HepG2 (cell line): Measurements from ENCODE around the gene ANLN. TPM values are rescaled to one million over a fixed set of nuclear protein-coding genes. Genes with fewer than 3 reads are reported as not detected.

Source experiments
- BHLHE40 ChIP-seq: IDR thresholded peaks from 2 replicates; pipeline ENCODE4 v1.6.1; 2011; ENCODE audit warnings: low read length, improper control_type of control experiment
- BORCS8-MEF2B ChIP-seq: sonication (generic); formaldehyde crosslinking; IDR thresholded peaks from 2 replicates; pipeline ENCODE4 v1.8.0; 2022; ENCODE audit warnings: mild to moderate bottlenecking, missing genetic modification reagents
- FOSL1 ChIP-seq: sonication (generic); formaldehyde crosslinking; IDR thresholded peaks from 2 replicates; pipeline ENCODE4 v1.9.0; 2021; ENCODE audit warnings: missing genetic modification reagents, borderline replicate concordance
- GABPB1 ChIP-seq: IDR thresholded peaks from 2 replicates; pipeline ENCODE4 v1.6.1; 2016; ENCODE audit warnings: mild to moderate bottlenecking, missing genetic modification reagents, moderate library complexity, missing compliant biosample characterization
- KMT2B ChIP-seq: IDR thresholded peaks from 2 replicates; pipeline ENCODE4 v1.6.1; 2016; ENCODE audit warnings: missing genetic modification reagents, missing compliant biosample characterization
- MIER2 ChIP-seq: IDR thresholded peaks from 2 replicates; pipeline ENCODE4 v1.6.1; 2016; ENCODE audit warnings: missing biosample characterization, missing genetic modification reagents
- SNAI1 ChIP-seq: sonication (generic); formaldehyde crosslinking; IDR thresholded peaks from 2 replicates; pipeline ENCODE4 v1.5.0; 2020; ENCODE audit warnings: mild to moderate bottlenecking, missing genetic modification reagents, borderline replicate concordance
- ZNF136 ChIP-seq: sonication (generic); formaldehyde crosslinking; IDR thresholded peaks from 2 replicates; pipeline ENCODE4 v1.8.1; 2022; ENCODE audit warnings: low read depth, mild to moderate bottlenecking, moderate library complexity, missing genetic modification reagents
- ZNF567 ChIP-seq: sonication (generic); formaldehyde crosslinking; IDR thresholded peaks from 2 replicates; pipeline ENCODE4 v1.8.1; 2023; ENCODE audit warnings: mild to moderate bottlenecking, missing genetic modification reagents, borderline replicate concordance
- ZNF670 ChIP-seq: sonication (generic); formaldehyde crosslinking; IDR thresholded peaks from 2 replicates; pipeline ENCODE4 v1.8.0; 2022; ENCODE audit warnings: mild to moderate bottlenecking, missing genetic modification reagents, borderline replicate concordance
- polyA plus RNA-seq, 8 experiments: library from polyadenylated mRNA; depleted of rRNA in 3 of 8; stranded (reverse) in 7 of 8; unstranded in 1 of 8; fragments of >200 nt; fragmentation: Illumina TruSeq in 4 of 8; extraction: Trizol in 4 of 8; gene quantifications; 2 replicates each; pipeline versions ENCODE4 v1.2.1 to v1.2.3, GENCODE V29; 2011 to 2016; ENCODE audit warnings: low read depth in 4 of 8, missing spikeins in 1 of 8, mixed read lengths in 1 of 8; ENCODE audit not compliant: insufficient read depth in 1 of 8
- total RNA-seq, 5 experiments: library from RNA; depleted of rRNA; stranded (reverse); fragments of >200 nt; fragmentation: Illumina TruSeq; extraction: Trizol; gene quantifications; 2 replicates each; pipeline ENCODE4 v1.2.3, GENCODE V29; 2016; ENCODE audit warnings: low read depth in 1 of 5
- TF ChIP-seq, protein P1 (sequence below): sonication (generic); formaldehyde crosslinking; IDR thresholded peaks from 2 replicates; pipeline ENCODE4 v1.8.1; 2022; ENCODE audit warnings: mild to moderate bottlenecking, missing genetic modification reagents
- TF ChIP-seq, protein P2 (sequence below): fragments of 450-650 bp; IDR thresholded peaks from 2 replicates; pipeline ENCODE4 v1.6.1; 2017; ENCODE audit warnings: mild to moderate bottlenecking
- TF ChIP-seq, protein P3 (sequence below): sonication (generic); formaldehyde crosslinking; IDR thresholded peaks from 2 replicates; pipeline ENCODE4 v1.5.0; 2020; ENCODE audit warnings: missing genetic modification reagents, mild to moderate bottlenecking, borderline replicate concordance
- TF ChIP-seq, protein P4 (sequence below): sonication (generic); formaldehyde crosslinking; IDR thresholded peaks from 2 replicates; pipeline ENCODE4 v1.4.0; 2020; ENCODE audit warnings: missing genetic modification reagents, borderline replicate concordance
- TF ChIP-seq, protein P5 (sequence below): sonication (generic); formaldehyde crosslinking; IDR thresholded peaks from 2 replicates; pipeline ENCODE4 v1.8.1; 2023; ENCODE audit warnings: mild to moderate bottlenecking, missing genetic modification reagents

Gene ANLN
- total and polyA plus RNA-seq, 2 of the 13 experiments (the other 11 are each of a cell fraction or from before 2014, with no cell fraction given) = 20.0 to 72.0 TPM

DNA sequence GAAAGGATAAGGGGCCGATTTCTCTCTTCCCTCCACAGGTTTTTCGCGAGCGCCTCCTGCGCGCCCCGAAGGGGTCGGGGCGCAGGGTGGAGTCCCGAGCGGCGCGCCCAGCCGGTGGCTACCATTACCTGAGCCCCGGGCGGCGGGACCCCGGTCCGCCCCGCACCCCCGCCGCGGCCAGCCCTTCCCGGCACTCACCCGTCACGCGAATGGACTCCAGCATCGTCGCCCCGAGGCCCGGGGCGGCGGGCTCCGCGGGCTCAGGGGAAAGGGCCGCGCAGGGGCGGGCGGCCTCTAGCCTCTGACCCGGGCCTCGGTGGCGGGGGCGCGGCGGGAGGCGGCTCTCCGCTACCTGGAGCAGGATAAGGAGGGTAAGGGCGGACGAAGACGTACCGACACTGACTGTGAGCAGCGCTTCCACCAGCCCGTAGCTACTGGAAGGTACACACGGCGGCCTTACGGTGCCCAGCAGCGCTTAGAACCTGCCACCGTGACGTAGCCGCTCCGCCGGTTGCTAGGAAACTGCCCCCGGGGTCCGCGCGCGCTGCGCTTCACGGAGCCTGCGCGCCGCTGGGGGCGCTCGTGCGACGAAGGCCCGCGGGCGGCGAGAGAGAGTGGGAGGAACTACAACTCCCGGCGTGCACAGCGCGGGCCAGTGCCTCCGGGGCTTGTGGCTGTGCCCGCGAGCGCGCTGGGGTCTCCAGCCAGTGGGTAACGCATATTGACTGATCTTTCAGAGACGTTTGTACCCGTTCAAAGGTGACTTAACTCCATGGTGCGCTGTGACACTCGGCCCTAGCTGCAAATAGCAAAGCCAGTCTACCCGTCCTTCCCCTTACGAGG, 22.7 kb upstream of the ANLN start (continued):
- TF ChIP-seq, protein P1, sequence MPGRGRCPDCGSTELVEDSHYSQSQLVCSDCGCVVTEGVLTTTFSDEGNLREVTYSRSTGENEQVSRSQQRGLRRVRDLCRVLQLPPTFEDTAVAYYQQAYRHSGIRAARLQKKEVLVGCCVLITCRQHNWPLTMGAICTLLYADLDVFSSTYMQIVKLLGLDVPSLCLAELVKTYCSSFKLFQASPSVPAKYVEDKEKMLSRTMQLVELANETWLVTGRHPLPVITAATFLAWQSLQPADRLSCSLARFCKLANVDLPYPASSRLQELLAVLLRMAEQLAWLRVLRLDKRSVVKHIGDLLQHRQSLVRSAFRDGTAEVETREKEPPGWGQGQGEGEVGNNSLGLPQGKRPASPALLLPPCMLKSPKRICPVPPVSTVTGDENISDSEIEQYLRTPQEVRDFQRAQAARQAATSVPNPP (CRISPR knock-in tag) = peak; percentile 84
- no peak for TF ChIP-seq MIER2 (CRISPR knock-in tag)
- peak; percentile 63; the same call in 1 of the 2 replicates for TF ChIP-seq ZNF567
- peak; percentile 84 for TF ChIP-seq ZNF670
- no peak; the same call in 1 of the 2 replicates for TF ChIP-seq BHLHE40
- TF ChIP-seq BORCS8-MEF2B (CRISPR knock-in tag) = peak; percentile 89
- TF ChIP-seq, protein P2, sequence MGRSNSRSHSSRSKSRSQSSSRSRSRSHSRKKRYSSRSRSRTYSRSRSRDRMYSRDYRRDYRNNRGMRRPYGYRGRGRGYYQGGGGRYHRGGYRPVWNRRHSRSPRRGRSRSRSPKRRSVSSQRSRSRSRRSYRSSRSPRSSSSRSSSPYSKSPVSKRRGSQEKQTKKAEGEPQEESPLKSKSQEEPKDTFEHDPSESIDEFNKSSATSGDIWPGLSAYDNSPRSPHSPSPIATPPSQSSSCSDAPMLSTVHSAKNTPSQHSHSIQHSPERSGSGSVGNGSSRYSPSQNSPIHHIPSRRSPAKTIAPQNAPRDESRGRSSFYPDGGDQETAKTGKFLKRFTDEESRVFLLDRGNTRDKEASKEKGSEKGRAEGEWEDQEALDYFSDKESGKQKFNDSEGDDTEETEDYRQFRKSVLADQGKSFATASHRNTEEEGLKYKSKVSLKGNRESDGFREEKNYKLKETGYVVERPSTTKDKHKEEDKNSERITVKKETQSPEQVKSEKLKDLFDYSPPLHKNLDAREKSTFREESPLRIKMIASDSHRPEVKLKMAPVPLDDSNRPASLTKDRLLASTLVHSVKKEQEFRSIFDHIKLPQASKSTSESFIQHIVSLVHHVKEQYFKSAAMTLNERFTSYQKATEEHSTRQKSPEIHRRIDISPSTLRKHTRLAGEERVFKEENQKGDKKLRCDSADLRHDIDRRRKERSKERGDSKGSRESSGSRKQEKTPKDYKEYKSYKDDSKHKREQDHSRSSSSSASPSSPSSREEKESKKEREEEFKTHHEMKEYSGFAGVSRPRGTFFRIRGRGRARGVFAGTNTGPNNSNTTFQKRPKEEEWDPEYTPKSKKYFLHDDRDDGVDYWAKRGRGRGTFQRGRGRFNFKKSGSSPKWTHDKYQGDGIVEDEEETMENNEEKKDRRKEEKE = no peak
- TF ChIP-seq, protein P3, sequence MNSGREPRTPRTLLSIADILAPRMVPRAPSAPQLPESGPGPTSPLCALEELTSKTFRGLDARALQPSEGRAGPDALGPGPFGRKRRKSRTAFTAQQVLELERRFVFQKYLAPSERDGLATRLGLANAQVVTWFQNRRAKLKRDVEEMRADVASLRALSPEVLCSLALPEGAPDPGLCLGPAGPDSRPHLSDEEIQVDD = no peak
- TF ChIP-seq FOSL1 (CRISPR knock-in tag) = no peak
- TF ChIP-seq SNAI1 = no peak
- TF ChIP-seq, protein P4, sequence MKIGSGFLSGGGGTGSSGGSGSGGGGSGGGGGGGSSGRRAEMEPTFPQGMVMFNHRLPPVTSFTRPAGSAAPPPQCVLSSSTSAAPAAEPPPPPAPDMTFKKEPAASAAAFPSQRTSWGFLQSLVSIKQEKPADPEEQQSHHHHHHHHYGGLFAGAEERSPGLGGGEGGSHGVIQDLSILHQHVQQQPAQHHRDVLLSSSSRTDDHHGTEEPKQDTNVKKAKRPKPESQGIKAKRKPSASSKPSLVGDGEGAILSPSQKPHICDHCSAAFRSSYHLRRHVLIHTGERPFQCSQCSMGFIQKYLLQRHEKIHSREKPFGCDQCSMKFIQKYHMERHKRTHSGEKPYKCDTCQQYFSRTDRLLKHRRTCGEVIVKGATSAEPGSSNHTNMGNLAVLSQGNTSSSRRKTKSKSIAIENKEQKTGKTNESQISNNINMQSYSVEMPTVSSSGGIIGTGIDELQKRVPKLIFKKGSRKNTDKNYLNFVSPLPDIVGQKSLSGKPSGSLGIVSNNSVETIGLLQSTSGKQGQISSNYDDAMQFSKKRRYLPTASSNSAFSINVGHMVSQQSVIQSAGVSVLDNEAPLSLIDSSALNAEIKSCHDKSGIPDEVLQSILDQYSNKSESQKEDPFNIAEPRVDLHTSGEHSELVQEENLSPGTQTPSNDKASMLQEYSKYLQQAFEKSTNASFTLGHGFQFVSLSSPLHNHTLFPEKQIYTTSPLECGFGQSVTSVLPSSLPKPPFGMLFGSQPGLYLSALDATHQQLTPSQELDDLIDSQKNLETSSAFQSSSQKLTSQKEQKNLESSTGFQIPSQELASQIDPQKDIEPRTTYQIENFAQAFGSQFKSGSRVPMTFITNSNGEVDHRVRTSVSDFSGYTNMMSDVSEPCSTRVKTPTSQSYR (CRISPR knock-in tag) = no peak
- peak; percentile 35; the same call in 1 of the 2 replicates for TF ChIP-seq ZNF136 (CRISPR knock-in tag)
- TF ChIP-seq, protein P5, sequence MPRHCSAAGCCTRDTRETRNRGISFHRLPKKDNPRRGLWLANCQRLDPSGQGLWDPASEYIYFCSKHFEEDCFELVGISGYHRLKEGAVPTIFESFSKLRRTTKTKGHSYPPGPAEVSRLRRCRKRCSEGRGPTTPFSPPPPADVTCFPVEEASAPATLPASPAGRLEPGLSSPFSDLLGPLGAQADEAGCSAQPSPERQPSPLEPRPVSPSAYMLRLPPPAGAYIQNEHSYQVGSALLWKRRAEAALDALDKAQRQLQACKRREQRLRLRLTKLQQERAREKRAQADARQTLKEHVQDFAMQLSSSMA (CRISPR knock-in tag) = no peak
- TF ChIP-seq GABPB1 = peak; percentile 90
- peak; percentile 84; the same call in 1 of the 2 replicates for TF ChIP-seq KMT2B (CRISPR knock-in tag)
